Ovary (tissue), 3 donors: ENCODE measurements around the gene DSC2.
"Not testable (repeated sequence)": the region's sequence is repeated elsewhere in the genome, so short reads cannot be mapped to it uniquely, and the experiment has no call there.

ENCODE experiments used
- CTCF ChIP-seq, 3 donors: fragments of 450-650 bp in 2 of 3; fragments of 200-600 bp in 1 of 3; IDR thresholded peaks; one replicate each; pipeline versions ENCODE4 v1.5.1 to v1.8.0; 2016 to 2022; ENCODE audit warnings: antibody characterized with exemption in 3 of 3, mild to moderate bottlenecking in 1 of 3
- EP300 ChIP-seq: sonication (generic); formaldehyde crosslinking; IDR thresholded peaks from one replicate; pipeline ENCODE4 v1.6.1; 2017; ENCODE audit warnings: antibody characterized with exemption
- POLR2A ChIP-seq: fragments of 450-650 bp; IDR thresholded peaks from one replicate; pipeline ENCODE4 v1.6.1; 2017; ENCODE audit warnings: antibody characterized with exemption, mild to moderate bottlenecking, moderate library complexity
- donor health status: DM: no; HTN: no; CAD: no.

DNA sequence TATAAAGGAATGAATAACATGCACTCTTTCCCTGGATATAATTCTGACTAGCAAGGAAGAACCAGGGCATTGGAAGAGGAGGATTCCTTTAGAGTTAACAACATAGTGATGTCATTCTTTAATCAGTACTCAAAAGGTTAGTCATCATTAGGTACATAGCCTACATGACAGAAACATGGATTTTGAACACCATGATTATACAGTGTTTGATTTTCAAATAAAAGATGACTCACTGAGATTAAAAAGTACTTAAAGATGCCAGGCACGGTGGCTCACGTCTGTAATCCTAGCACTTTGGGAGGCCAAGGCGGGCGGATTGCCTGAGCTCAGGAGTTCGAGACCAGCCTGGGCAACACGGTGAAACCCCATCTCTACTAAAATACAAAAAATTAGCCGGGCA is 90.8 kb downstream of the DSC2 start:
- not testable (repeated sequence) for TF ChIP-seq CTCF (IDR thresholded peaks at IDR 0.05); POLR2A; EP300
